ENCODE measurements around the gene CD74.

GRCh38 chr5:150361301-150361700 lies 51.4 kb downstream of the CD74 start:
- no peak for TF ChIP-seq CTCF (conservative IDR thresholded peaks at IDR 0.05; ENCODE audit: low read depth, low read length)
- no peak for TF ChIP-seq EZH2 (IDR thresholded peaks at IDR 0.05; ENCODE audit: low read length, unreplicated experiment)

Measured in PC-3 (cell line).